Colonic mucosa (tissue), 4 donors: ENCODE data around the gene STX17. TPM values are rescaled to one million over a fixed set of nuclear protein-coding genes. Genes with fewer than 3 reads are reported as not detected.
"Not testable (repeated sequence)": the region's sequence is repeated elsewhere in the genome, so short reads cannot be mapped to it uniquely, and the experiment has no call there.

Source experiments
- DNase-seq: peaks from one replicate; pipeline ENCODE4 v3.0.0-alpha.2; 2020
- H3K27ac ChIP-seq: fragments of 200-600 bp; one replicate; pipeline ENCODE4 v1.8.0; 2021
- H3K27me3 ChIP-seq: fragments of 200-600 bp; one replicate; pipeline ENCODE4 v1.8.0; 2021
- H3K36me3 ChIP-seq: fragments of 200-600 bp; one replicate; pipeline ENCODE4 v1.8.0; 2021
- H3K4me1 ChIP-seq: fragments of 200-600 bp; one replicate; pipeline ENCODE4 v1.8.0; 2021; ENCODE audit warnings: mild to moderate bottlenecking
- H3K4me3 ChIP-seq: fragments of 200-600 bp; one replicate; pipeline ENCODE4 v1.8.0; 2021
- H3K9ac ChIP-seq, 2 donors: one replicate each; pipeline ENCODE4 v1.7.0; 2013; ENCODE audit warnings: control low read depth in 2 of 2, low read depth in 2 of 2, low read length in 2 of 2
- H3K9me3 ChIP-seq: fragments of 200-600 bp; one replicate; pipeline ENCODE4 v1.8.0; 2021
- CTCF ChIP-seq: fragments of 200-600 bp; IDR thresholded peaks from one replicate; pipeline ENCODE4 v1.8.0; 2022; ENCODE audit warnings: antibody characterized with exemption, mild to moderate bottlenecking
- intact Hi-C: fragments of 100-400 bp; cut with DNase I; formaldehyde crosslinking; loops from one replicate; pipeline ENCODE4 v1.14.1; 2022
- total RNA-seq, 2 donors: library from RNA; stranded (reverse); fragmentation: NEBNext Ultra II Directional in 1 of 2; extraction: Animal tissue kit (Norgen Biotek cat#: 25700) in 1 of 2; gene quantifications; one replicate each; pipeline ENCODE4 v1.2.1, GENCODE V29; 2021
- donor health status: healthy.
- donor health status: DM: no; HTN: no; CAD: no.
- donor health status: DM: no; HTN: no; CAD: no.

Gene STX17
- total RNA-seq, 2 donors from 2014 or later = 23.3 to 37.3 TPM

DNA sequence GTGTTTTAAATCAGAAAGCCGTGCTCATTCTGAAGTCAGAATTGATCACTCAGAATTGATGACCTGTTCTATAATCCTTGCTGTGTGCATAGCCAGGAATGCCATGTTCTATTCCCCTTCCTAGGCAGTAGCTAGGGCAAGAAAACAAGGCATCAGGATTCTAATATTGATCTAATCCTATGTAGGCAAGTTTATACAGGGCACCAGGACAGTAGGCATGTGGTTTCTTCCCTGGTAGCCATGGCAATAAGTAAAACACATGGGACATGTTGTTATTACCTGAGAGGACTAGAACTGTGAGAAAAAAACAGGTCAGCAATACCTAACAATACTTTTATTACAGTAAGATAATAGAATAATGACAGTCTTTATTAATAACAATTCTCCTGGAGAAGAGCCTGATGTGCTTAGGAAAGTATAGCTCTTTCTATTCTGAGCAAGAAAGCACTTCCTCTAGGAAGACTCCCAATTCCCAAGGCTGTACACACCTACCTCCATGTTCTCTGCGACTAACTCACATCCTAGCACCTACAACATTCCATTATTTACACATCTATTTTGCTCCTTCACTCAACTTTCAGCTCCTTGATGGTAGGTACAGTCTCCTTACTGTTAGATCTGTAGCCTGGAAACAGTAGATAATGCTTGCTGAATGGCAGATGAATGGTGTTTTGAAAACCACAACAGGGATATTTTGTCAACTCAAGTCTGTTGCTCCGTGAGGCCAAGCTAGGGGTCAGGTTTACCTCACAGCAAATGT, 70.8 kb downstream of the STX17 start:
- no peak for DNase-seq
- Histone ChIP-seq H3K9me3 (no peaks in the 10 kb centered on the region), H3K36me3 (no peaks in the 10 kb centered on the region), H3K4me3 (no peak overlapping the region), H3K27me3 (no peaks in the 10 kb centered on the region), H3K27ac (no peak overlapping the region), H3K4me1 (no peaks in the 10 kb centered on the region), H3K9ac (no peak overlapping the region)
- intact Hi-C loops = no loop called here
- TF ChIP-seq CTCF = no peak

- no peaks in the 10 kb centered on the region for H3K36me3 ChIP-seq
- H3K9ac ChIP-seq = no peak overlapping the region
- no peak overlapping the region for H3K4me3 ChIP-seq
- no peak overlapping the region for H3K27ac ChIP-seq
- DNase-seq = no peak
- H3K4me1 ChIP-seq = no peaks in the 10 kb centered on the region
- no peak for TF ChIP-seq CTCF
- H3K9me3 ChIP-seq = no peaks in the 10 kb centered on the region
- intact Hi-C loops = no loop called here
- H3K27me3 ChIP-seq = no peaks in the 10 kb centered on the region
Measured at GRCh38 chr9:99978221-99978620, 71.8 kb downstream of the STX17 start.

GRCh38 chr9:99980598-99980997, 74.1 kb downstream of the STX17 start:
- no peak for DNase-seq

DNA sequence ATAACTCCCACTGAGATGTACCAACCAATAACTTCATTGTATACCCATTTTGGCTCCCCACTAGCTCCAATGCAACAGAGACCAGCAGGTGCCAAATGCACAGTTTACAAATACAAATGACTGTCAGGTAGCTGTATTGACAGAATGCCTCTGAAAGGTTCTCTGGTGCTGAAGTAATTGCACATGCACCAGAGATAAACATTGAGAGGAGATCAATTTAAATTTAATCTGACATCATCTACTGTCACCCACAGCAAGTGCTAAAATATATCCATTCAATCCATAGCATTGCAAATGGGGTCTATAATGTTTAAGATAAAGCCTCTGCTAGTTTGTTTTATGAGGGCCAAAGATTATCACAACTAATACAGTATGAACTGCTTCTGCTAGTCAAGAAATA, 80.2 kb downstream of the STX17 start:
- H3K4me1 ChIP-seq = no peaks in the 10 kb centered on the region
- no peak overlapping the region for H3K4me3 ChIP-seq
- DNase-seq = no peak
- no peaks in the 10 kb centered on the region for H3K27me3 ChIP-seq
- no peak overlapping the region for H3K9ac ChIP-seq
- no peaks in the 10 kb centered on the region for H3K36me3 ChIP-seq
- no peak for TF ChIP-seq CTCF
- no peak overlapping the region for H3K27ac ChIP-seq
- H3K9me3 ChIP-seq = no peaks in the 10 kb centered on the region
- intact Hi-C loops = no loop called here

More at GRCh38 chr9:99980598-99980997, 74.1 kb downstream of the STX17 start:
- intact Hi-C loops = no loop called here
- Histone ChIP-seq H3K27ac (no peak overlapping the region), H3K27me3 (no peaks in the 10 kb centered on the region), H3K4me1 (no peaks in the 10 kb centered on the region), H3K9me3 (no peaks in the 10 kb centered on the region), H3K9ac (no peak overlapping the region), H3K36me3 (no peaks in the 10 kb centered on the region), H3K4me3 (no peak overlapping the region)
- no peak for TF ChIP-seq CTCF

DNA sequence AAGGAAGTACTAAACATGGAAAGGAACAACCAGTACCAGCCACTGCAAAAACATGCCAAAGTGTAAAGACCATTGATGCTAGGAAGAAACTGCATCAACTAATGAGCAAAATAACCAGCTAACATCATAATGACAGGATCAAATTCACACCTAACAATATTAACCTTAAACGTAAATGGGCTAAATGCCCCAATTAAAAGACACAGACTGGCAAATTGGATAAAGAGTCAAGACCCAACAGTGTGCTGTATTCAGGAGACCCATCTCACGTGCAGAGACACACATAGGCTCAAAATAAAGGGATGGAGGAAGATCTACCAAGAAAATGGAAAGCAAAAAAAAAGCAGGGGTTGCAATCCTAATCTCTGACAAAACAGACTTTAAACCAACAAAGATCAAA, 84.1 kb downstream of the STX17 start:
- H3K9me3 ChIP-seq, H3K36me3 ChIP-seq, H3K4me3 ChIP-seq, H3K4me1 ChIP-seq, intact Hi-C loops, H3K27ac ChIP-seq, H3K27me3 ChIP-seq, H3K9ac ChIP-seq, DNase-seq: not testable (repeated sequence)

DNA sequence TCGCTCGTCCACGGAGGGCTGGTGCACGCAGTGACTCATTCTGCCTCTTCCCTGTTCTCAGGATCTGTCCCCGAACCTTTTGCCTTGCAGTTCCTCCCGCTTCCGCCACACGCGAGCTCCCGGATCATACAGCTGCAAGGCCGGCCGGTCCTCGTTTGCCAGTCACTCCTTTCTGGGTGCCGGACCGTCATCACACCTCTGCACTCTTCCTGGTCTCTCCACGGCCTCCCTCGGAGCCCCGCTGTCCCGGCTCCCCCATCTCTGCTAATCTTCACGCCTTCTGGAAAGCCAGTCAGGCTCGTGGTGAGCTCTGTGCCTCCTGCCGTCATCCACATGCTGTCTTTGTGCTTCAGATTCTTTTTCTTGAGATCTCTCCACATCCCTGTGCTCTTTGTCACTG, 91.8 kb downstream of the STX17 start:
- Histone ChIP-seq H3K36me3 (no peaks in the 10 kb centered on the region), H3K4me1 (no peaks in the 10 kb centered on the region), H3K9me3 (no peaks in the 10 kb centered on the region), H3K9ac (no peak overlapping the region), H3K27ac (no peak overlapping the region), H3K27me3 (no peaks in the 10 kb centered on the region), H3K4me3 (no peak overlapping the region)
- intact Hi-C loops = no loop called here
- no peak for DNase-seq
- no peak for TF ChIP-seq CTCF
